ENCODE measurements around the gene HEXIM1.

HEXIM1 gene

DNA sequence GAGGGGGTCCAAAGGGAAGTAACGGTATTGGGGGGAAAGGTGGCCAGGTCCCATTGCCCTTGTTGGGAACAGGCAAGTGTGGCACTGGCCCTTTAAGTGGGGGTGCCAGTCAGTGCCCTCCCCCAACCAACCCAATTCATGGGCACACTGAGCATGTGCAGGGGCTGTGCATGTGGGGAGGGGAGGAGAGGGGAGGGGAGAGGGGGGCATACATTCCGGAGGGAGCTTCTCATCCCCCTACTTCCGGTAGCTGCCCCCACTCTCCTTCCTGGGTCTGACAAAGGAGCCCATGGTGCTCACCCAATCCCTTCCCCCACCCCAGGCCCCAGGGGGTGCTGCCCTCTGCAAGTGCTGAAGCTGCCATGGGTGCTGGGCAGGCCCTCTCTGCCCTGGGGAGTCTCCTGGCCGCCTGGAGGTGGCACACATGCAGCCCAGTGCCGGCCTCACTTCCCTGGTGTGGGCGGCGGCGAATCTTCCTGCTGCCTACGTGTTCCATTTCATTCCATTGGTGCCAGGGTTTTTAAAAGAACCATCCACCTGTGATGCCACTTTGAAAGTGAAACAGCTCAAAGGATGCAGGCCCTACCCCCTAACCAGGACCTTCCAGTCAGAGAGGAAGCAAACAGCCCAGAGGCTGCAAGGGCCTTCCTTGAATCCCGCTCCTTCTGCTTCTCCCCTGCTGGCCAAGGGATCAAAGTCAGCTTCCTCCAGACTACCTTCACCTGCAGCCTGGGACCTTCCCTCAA is 24.4 kb downstream of the HEXIM1 start:
- peak; percentile 29 to 42 for DNase-seq

DNA sequence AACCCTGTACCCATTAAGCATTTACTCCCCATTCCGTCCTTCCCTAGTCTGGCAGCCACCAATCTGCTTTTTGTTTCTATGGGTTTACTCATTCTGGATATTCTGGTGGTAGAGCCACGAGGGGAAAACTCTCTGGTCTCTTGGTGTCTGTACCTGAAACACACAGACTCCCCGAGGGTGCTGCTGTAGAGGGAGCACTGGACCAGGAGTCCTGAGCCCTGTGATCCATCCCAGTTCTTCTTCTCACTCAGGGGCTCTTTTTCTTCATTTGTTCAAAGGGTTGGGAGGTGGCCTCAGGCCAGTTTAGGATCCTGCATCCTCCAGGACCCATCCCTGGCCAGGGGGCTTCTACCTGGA is 27.5 kb downstream of the HEXIM1 start:
- DNase-seq, result no peak

DNA sequence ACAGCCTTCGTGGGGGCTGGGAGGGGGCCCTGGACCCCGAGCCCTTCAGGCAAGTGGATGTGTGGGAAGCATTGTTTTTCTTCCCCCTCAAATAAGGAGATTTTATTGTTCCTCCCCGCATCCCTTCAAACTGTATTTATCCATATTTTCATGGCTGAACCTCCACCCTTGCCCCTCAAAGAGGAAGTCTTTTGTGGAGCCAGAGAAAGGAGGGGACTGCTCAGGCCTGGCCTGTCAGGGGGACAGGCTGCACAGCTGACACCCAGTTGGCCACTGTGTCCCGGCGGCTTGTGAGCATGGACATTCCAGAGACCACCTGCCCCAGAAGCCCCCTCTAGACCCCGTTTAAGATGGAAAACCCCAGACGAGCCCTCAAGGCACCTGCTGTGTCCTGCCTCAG is 29.3 kb downstream of the HEXIM1 start:
- DNase-seq, result no peak

DNA sequence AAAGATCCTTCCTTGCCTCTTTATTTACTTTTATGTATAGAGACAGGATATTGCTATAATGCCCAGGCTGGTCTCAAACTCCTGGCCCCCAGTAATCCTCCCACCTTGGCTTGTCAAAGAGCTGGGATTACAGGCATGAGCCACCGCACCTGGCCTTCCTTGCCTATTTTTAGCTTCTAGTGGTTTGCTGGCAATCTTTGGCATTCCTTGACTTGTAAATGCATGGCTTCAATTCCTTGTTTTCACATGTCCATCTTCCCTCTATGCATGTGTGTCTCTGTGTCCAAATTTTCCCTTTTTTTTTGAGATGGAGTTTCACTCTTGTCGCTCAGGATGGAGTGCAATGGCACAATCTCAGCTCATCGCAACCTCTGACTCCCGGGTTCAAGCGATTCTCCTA is 35.9 kb downstream of the HEXIM1 start:
- no peak for DNase-seq

DNA sequence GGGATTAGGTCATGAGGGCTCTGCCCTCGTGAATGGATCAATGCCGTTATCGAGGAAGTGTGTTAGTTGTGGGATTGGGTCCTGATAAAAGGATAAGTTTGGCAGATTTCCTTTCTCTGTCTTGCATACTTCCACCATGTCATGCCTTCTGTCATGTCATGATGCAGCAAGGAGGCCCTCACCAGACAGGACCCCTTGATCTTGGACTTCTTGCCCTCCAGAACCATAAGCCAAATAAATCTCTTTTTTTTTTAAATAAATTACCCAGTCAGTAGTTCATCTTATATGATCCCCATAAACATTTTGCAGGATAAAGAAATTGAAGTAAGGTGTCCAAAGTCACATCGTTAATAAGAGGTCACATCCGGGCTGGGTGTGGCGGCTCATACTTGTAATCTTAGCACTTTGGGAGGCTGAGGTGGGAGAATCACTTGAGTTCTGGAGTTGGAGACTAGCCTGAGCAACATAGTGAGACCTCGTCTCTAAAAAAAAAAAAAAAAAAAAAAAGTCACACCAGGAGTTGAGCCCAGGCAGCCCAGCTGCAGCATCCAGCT is 38.6 kb downstream of the HEXIM1 start:
- no peak for DNase-seq

DNA sequence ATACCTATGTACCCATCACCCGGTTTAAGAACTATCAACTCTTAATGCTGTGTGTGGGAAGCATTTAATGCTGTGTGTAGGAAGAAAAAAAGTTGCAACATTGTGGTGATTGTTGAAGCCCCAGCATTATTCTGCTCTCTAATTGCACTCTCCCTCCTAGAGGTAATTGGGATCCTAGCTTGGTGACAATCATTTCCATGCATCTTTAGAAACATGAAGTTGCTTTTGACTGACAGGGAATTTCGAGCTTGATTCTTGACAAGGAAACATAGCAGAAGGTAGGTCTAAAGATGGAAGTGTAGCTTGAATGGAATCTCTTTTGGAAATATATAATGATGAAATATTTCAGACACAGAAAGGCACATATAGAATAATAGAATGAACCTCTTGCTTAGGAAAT is 40.7 kb downstream of the HEXIM1 start:
- DNase-seq, result no peak

DNA sequence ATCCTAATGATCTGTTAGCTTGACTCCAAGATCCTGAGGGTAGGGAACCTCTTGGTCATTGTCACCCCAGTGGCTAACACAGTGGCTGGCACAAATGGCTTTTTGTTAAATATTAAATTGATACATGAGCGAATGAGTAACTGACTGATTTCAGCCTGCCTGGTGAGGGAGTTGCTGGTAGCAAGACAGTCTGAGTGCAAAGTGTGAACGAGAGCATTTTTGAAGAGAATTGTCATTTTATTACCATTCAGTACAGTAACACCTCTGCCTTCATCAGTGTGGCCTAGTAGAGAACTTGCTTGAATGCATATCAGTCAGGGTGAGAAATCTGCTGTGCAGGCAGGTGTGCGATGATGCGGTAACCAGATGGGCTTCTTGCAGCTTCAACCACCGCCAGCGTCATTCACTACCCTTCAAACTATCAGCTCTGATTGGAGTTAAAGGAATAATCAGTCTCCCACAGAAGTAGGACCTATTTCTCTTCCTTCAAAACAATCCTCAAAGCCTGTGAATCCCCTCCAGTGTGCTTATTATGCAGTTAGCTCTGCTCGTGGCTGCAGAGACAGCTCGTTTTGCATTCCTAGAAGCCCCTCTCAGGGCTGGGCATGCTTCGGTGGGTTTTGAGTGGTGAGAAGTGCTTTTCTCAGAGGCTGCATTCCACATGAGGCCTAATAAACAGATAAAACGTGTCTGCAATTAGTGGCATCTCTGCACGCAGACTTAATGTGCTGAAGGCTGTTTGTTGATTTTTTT is 42.4 kb downstream of the HEXIM1 start:
- DNase-seq, result no peak

DNA sequence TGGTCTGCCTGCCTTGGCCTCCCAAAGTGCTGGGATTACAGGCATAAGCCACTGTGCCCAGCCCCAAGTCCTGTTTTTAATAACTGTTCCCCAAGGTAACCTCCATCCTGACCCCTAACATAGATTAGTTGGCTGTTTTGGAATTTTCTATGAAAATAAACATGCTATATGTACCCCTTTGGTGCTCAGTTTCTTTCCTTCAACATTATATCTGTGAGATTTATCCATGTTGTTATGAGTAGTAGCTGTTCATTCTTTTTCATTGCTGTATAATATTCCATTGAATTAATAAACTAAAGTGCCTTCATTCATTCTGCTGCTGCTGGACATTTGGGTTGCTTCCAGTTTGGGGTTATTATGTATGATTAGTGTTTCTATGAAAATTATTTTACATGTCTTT is 47.1 kb downstream of the HEXIM1 start:
- no peak for DNase-seq

DNA sequence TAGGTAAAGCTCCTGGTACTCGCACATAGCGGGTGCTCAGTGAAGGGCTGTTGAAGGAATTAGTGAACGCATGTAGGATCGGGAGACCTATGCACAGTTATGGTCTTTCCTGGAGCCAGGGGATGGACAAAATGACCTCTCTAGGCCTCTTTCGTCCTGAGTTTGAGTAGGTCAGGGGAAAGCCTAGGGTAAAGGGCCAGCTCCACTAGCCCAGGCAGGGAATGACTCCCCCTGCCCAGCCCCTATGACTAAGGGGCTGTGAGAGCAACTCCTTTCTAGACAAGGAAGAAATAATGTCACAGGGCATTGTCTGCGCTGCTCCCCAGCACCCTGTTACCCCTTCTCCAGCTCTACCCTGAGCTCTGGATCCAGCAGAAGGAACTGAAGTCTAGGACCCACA is 48.8 kb downstream of the HEXIM1 start:
- DNase-seq, result no peak

DNA sequence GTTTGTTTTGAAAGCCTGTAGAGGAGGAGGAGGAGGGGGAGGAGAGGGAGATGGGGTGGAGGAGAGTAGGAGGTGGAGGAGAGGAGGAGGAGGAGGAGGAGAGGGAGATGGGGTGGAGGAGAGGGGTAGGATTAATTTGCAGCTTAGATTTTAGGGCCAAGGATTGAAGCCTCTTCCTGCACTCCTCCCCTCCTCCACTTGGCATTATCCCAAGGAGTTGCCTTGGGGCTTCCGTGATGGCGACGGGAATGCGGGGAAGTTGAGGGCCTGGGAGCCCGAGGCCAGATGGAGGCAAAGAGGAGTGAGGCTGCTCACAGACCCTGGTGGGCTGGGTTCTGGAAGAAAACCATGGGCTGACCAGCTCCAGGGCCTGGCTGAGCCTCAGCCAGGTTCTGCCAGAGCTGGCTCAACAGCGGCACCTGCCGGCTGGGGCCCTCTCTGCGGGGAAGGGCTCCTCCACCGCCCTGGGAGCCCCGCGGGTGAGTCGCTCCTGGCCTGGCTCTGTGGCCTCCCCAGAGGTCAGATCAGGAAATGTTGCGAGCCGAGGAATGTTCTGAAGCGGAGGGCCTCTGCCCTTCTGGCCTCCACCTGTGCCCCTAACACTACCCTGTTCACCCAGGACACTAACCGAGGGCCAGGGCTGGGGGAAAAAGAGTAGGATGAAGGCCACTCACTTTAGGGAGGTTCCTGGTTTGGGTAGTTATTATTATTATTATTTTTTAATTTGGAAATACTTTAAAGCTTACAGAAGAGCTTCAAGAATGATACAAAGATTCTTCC is 49.5 kb downstream of the HEXIM1 start:
- peak; percentile 93 to 94 for DNase-seq

DNA sequence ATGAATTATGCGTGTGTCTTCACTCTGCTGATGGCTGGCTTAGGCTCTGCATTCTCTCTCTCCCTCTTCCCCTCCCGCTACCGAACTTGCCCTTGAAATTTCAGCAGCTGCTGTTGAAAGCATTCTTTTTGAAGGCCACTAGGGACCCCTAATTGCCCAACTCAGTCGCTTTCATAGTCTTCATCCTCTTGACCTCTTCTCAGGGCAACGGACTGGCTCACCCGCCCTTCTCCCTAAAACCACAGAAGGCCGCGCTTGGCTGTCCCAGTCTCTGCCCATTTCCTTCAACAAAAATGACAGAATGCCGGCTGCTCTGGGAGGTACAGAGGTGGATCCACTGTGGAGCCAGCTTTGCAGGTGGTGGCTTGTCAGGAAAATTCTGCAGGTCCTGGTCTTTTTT is 52.4 kb downstream of the HEXIM1 start:
- peak; percentile 46 to 90 for DNase-seq

DNA sequence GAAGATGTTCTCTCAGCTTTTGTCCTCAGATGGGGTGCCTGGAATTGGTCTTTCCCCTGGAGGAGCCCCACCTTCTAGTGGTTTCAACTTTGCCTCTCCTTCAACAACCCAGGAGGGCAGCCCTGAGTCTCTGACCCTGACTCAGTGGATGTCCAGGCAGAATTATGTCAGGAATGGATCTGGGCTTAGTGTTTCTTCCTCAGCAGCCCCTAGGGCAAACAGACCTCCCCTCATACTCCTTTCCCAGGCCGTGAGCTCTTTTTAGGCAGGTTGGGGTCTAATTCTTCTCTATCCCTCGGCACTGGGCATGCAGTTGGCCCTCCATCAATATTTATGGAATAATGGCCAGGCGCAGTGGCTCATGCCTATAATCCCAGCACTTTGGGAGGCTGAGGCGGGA is 53.2 kb downstream of the HEXIM1 start:
- no peak for DNase-seq

All from inflammatory macrophage (primary cell).